ENCODE results near the gene ZNF516. TPM values are rescaled to one million over a fixed set of nuclear protein-coding genes. Genes with fewer than 3 reads are reported as not detected.

Gene ZNF516
- total RNA-seq, 2 experiments from 2014 or later = 1.2 to 1.6 TPM

DNA sequence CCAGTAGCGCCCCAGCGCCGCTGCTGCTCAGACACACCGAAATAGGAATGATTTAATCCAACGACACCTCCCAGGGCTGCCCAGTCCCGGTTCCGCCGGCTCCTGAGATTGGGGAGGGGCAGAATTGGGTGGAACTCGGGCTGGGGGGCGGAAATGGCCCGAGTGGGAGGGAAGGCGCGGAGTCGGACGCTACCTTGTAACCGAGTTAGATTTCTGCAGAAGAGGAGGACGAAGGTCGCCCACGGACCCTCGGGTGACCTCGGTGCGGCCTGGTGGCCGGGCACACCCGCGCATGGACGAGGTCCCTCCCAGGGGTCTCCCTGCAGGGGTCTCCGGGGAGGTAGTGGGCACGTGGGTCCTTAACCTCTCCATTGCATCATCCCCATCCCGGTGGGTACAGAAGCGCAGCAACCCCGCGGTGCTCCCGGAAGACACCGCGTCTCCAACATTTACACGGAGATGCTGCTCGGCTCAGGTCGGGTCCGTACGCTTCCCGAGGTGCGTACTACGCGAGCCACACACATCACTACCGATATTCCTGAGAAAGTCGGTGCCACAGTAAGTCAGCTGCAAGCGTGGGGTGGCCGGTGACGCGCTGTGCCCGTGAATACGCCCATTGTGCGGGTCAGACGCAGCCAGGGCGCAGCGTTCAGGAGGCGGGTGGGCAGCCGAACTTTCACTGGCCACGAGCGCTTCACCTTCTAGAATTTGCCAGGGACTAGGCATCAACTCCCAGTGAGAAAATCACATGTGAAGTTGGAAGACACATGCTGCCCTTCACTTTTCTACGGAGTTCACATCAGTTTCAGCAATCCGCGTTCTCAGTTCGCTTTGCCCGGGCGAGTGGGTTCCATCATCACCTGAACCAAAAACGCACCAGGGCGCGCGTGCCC is 3.0 kb downstream of the ZNF516 start:
- POLR2A ChIA-PET = interaction anchor here (1.0 kb wide), 1 partner anchor 41 kb away, joined by 3 read pairs; no protein-coding TSS in a partner anchor
- CTCF ChIA-PET = no interaction called here

DNA sequence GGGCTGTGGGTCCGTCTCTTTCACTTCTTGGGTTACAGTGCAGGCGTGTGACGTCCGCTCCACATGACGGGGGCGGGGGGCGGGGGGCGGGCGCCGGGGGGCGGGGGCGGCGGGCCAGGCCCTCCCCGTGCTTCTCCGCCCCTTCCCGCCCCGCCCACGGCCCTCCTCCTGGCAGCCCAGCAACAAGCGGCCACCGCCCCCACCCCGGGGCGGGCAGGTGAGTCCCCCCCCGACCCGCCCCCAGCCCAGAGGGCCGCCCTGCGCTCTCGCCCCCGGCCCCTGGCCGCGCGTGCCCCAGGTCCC is 3.6 kb downstream of the ZNF516 start:
- POLR2A ChIA-PET = no interaction called here
- CTCF ChIA-PET = no interaction called here

DNA sequence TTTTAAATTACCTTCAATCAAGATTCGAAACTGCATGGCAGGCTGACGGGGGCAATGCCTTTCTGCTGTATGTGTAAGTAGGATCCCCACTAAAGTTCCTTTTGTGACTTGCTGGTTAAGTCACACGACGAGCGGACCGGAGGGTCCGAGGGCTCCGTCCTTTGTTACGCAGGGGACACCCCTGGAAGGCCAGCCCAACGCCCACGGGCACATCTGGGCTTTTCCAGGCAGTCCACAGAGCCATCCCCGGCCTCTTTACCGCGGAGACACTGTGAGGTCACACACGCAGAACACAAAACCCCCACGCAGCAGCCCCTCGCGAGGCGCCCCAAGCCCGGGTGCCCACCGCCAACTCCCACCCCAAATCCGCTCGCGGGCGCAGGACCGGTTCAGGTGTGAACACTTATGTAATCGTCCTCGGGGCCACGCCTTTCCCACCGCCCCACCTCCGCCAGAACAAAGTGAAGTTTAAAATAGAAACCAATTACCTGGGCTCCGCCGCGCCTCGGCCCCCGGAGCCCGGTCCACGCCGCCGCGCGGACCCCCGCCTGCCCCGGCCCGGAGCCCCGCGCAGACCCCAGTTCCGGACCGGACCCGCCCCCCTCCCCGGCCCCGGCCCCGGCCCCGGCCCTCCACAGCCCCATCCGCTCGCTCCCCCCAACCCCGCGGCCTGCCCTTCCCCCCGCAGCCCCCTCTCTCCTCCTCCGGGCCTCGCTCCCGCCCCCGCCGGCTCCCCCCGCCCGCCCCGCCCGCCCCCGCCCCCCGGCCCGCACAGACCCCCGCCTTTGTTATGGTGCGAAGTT is 4.2 kb downstream of the ZNF516 start:
- ChIA-PET POLR2A (no interaction called here), CTCF (no interaction called here)

DNA sequence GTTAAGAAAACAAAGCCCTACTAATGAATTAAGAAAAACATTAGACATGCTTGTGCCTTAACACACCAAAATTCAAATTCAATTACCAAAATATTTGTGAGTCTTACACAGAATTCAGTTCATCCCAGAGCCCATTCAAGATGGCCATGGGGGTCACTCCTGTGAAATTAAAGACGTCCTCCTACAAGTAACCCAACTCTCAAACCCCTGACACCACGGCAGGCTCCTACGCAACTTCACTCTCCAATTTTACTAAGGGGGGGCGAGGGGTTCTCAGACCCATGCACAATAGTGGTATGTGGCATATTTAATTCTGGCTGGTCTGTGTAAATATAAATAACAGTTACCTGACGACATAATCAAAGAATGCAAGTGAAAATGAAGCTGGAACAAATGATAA is 5.0 kb downstream of the ZNF516 start:
- ChIA-PET POLR2A (no interaction called here), CTCF (no interaction called here)

DNA sequence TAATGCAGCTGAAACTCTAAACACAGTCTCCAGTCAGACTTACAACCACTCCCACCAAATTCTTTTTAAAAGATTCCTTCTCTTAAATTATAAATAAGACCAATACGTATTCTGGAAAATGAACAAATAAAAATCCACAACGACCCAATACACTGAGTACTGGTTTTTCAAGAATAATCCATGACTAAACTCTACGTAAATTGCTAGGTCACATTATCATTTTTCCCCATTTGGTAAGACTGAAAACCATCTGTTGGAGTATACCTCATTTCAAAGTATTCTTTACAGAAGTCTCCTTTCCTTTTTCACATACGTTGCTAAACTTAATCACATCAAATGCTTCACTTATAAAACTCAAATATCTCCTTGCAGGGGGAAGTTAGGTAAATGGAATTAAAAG is 6.0 kb downstream of the ZNF516 start:
- POLR2A ChIA-PET = no interaction called here
- CTCF ChIA-PET = no interaction called here

DNA sequence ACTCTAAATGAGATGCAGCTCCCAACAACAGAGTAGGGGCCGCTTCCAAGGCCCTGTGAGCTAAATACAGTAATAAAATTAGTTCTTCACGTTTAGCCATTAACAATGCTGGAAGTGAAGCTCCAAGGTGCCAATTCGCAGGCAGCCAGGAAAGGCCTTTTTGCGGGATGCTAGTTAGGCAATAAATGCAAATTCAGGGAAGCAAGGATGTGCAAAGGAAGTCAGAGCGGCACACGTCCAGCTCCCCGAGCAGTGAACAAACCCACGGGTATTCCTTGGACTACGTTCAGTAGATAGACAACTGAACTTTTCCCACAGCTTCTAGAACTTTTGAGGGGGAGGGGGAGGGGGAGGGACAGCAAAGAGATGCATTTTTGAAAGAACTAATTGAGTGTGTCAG is 6.9 kb downstream of the ZNF516 start:
- CTCF ChIA-PET = no interaction called here
- POLR2A ChIA-PET = no interaction called here

DNA sequence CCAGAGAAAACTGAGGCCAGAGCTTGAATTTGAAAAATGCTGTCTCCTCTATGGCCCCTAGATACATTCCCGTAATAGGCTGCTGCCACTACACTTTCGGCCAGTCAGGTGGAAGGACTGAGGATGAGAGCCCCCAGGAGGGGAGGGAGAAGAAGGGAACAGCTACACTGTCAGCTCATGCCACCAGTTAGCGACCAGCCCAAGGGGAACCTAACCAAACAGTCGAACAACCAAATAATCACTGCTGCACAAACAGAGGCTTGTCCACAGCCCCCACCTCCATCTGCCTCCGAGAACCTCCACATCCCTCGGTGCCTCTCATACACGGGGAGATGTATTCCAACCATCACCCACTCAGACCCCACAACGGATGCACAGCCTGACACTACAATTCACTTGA is 7.3 kb downstream of the ZNF516 start:
- CTCF ChIA-PET = no interaction called here

DNA sequence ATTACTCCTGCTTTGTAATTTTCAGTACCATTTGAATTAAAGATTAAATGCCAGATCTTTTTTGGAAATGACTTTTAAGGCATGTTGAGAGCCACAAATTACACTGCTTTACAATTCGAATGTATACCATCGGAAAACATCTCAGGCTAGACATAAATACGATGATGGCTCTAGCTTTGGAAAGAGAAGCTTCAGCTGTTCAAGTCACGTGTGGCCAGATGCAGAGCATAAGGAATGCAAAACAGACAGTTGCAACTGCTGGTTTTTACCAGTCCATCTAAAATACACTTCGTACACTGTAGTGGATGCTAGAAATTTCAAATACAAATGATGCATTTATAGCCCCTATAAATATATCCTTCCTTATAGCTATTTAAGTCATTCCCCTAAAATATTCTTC is 8.0 kb downstream of the ZNF516 start:
- ChIA-PET CTCF (no interaction called here), POLR2A (no interaction called here)

More for the DNA sequence above, 7.3 kb downstream of the ZNF516 start:
- POLR2A ChIA-PET = no interaction called here

DNA sequence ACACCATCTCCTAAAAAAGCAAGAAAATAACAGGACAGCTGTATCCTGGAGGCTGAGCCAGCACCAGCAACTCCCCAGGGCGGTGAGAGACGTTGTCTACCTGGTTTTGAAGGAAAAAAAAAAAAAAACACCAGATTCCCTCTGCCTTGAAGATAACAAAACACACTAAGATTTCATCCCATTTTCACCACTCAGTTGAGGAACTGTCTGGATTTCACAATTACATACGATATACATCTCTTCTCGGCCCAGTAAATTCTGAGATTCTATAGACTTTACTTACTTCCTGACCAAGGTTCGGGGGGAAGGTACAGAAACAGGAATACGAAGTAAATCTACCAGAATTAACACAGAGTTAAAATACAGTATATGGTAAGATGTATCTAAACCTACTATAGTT is 8.5 kb downstream of the ZNF516 start:
- ChIA-PET POLR2A (no interaction called here), CTCF (no interaction called here)

DNA sequence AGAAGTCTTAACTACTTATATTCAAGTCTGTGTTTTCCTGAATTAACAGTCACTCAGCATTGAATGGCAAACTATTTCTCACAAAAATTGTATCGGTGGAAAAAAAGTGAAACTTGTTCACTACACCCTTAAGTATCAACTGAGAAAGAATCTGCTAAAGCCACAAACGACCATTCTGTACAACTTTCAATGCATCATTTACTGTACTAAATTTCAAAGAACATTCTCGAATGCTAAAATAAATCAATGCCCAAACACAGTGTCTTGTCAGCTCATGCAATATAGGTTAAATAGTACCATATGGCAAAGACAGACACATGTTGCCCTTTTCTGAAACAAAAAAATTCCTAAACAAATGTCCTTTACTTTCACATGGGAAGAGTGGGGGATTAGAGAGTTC is 9.0 kb downstream of the ZNF516 start:
- CTCF ChIA-PET = no interaction called here
- POLR2A ChIA-PET = no interaction called here

DNA sequence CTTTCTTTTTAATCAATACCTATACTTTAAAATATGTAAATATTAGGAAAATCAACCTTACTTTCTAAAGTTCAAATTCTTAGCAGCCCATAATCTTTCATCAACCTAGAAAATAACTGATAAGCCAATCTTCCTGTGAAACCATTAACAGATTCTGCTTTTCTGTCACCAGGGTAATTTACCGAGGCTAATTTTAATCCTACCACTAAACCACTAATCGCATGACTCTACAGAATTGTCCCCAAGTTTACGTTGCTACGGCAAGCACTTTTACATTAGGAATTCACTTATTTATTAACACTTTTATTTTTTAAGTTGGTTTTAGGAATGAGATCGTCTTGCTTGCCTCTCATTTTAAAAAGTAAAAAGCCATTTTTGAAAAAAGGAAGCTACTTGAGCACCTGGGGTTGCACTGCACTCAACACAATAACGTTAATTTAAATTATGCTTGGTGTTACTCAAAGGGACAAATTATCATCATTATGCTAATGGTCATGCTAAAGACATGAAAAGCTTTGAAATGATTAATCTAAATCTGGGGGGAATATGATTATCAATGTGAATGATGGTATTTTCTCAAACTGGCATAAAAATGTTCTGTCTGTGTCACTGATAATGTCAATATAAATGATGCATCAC is 10.2 kb downstream of the ZNF516 start:
- CTCF ChIA-PET = no interaction called here
- POLR2A ChIA-PET = no interaction called here

DNA sequence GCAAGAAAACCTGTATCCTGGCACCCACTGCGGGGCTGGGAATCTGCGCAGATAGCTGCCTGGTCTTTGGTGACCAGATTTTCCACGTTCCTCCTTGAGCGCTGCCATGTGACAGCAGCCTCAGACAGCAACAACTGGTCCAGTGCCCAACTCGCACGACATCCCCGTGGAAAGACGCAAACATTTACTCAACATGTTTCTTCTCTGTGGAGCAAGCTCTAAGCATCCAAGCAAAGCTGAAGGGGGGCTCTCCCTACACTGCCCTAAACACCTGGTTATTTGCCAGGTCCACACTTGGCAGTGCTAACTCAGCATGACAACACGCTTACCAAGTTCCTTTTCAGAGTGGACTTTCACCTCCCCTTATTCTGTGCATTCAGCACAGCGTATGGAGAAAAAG is 11.3 kb downstream of the ZNF516 start:
- ChIA-PET POLR2A (no interaction called here), CTCF (no interaction called here)

DNA sequence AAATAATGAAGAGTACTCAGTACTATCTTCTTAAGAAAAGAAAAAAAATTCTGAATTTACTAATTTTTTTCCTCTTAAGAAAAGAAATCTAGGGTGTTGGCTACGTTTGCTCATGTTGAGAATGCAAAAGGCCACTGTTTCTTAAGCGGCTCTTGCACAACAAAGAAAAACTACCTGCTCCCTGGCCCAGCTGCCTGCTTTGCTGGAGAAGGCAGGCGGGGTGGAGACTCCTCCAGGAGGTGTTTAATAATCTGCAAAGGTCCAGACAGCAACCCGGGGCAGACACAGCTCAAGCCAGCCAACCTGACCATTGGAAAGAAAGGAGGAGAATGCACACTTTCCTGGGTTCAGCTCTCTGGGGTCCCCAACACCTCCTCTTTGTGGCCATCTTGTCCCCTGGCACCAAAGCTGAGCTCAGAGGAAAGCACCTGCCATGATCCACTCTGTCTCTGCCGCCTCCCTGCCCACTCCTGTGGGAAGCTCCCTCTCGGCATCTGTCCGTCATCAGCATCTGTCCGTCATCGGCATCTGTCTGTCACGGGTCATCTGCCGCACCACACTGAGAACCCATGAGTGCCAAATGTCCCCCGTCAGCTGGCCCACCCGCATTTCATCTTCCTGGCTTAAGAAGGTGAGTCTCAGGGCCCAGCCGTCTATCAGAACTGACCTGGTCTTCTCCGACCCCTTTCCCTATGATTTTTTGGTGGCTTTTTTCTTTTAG is 11.9 kb downstream of the ZNF516 start:
- ChIA-PET POLR2A (no interaction called here), CTCF (no interaction called here)

DNA sequence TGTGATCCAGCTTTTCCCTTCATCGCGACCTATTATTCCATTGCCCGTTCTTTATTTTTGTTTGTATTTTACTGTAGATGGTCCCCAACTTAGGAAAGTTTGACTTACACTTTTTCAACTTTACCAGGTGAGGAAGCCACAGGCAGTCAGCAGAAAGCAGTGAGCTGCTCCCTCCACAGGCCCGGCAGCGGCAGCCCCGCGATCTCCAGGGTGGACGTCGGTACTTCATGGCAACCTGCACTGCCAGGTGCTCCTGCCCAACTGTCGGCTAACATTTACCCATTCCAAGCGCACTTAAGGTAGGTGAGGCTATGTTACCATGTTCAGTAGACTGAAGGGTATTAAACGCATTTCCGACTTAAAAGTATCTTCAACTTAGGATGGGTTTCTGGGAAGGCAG is 12.8 kb downstream of the ZNF516 start:
- CTCF ChIA-PET = no interaction called here
- POLR2A ChIA-PET = no interaction called here

DNA sequence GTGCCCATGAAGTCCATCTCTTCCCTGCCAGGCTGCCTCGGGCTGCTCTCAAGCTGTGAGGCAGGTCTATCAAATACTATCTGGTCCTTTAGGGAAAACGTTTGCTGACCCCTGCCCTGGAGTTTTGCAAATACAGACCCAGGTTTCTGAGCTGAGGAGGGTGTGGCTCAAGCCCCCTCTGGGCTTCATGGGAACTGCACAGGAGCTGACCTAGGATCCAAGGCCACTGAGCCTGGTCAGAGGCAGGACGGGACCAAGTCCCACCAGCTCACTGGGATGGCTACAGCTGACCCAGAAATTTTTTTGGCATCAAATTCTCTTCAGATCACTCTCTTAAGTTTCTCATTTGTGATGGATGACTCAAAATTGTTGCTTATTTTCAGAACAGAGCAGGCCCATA is 14.1 kb downstream of the ZNF516 start:
- POLR2A ChIA-PET = no interaction called here
- CTCF ChIA-PET = no interaction called here

DNA sequence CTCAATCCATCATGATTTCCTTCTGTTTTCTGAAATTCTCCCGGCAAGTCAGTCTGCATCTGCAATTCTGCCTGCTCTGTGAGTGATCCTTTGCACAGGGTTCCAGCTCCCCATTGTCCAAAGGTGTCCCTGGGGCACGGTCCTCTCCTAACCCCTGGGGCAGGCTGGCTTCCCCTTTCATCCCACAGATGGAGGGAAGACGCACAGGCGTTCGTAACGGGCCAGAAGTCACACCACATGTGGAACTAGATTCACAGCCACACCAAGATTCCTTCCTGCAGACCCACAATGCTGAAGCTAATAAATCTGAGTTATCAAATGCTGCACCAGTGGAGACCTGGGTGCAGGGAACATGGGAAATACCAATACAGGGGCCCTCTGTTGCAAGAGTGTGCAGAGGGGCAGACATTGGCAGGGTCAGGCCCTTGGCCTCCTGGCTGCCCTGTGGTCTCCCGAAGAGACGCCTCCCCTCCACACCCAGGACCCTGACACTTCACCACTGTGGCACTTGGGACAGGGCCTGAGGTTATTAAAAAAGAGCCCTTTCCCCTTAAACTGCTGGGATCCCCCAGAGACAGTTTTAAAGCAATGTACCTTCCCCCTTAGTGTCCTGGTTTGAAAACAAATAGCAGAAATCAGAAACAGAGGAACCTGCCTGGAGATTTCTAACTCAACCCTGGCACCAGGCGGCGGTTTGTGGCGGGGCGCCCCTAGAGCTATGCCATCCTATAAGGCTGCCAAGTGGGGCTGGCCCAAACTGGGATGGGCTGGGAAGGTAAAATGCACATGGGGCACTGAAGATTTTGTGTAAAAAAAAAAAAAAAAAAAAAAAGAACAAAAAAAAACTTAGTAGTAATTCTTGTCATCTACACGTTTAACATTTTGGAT is 15.4 kb downstream of the ZNF516 start:
- ChIA-PET POLR2A (no interaction called here), CTCF (no interaction called here)

DNA sequence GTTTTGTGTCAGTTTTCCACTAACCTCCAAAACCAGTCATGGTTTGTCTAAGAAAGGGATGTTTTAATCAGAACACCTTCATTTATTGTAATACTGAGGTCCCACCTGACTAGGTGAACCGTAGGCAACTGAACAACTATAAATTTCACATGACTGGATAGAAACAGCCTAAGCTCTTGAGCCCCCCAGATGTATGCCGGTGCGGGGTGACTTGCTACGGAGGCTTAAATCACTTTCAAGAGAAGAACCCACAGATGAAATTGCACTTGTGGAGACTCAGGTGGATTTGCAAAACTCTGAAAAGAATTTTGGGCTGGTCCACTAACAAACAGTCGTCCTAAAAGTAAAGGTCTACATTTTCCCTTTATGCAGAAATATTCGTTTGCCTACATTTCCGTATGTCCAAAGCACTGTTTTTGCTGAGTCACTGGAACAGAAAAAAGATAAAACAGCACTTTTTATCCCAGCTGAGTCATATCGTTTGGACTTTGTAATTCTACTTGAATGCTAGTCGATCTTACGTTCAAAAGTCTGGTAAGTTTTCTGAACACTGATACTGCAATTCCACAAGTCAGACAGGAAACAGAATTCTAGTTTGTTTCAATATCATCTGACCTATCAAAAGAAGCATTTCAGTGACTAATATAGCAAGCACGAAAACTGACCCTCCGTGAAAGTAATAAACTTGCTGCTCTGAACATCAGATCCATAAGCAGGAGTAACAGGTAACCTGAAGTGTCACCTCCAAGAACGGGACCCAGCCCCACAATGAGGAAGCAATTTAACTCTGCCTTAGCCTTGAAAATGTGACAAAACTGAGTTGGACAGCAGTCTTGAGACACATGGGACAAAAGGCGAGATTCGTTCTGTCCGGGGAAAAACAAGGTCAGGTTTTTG is 18.1 kb downstream of the ZNF516 start:
- POLR2A ChIA-PET = no interaction called here

DNA sequence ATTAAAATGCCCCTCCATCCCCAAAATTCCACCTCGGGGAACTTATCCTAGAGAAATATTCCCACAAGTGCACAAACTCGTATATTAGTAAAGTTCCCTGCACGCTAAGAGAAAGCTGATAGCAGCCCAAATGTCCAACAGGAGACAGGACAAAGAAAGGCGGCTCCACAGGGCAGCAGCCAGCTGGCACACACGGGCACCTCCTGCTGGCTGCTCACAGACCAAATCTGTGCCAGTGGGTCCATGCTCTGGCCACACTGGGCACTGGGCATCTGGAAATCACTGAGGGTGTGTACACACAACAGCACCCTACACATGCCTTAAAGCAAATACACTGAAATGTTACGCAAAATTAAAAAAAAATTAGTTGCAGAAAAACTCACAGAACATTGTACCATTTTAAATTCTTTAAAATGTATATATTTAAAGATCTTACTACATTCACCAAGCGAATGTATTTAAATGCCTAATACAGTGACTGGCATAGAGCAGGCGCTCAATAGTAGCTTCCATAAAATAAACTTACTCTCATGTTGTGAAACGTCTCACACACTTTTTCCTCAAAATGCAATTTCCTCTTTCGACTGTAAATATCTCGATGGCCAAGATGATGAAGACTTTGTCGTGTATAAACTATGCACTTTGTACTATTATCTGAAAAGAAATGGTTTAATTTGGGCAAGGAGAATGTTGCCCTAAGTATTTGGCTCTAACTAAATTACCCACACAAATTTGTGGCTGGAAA is 19.4 kb downstream of the ZNF516 start:
- ChIA-PET CTCF (no interaction called here), POLR2A (no interaction called here)

More for the DNA sequence above, 18.1 kb downstream of the ZNF516 start:
- CTCF ChIA-PET = no interaction called here

All from activated CD8-positive, alpha-beta memory T cell treated with anti-CD3 and anti-CD28 coated beads for 36 hours (primary cell).